Thymus (tissue), 11 donors: ENCODE data around the gene SLC25A41. TPM values are rescaled to one million over a fixed set of nuclear protein-coding genes. Genes with fewer than 3 reads are reported as not detected.

Experiments
- DNase-seq, 9 donors: peaks; one replicate each; pipeline ENCODE4 v3.0.0-alpha.2; 2013; ENCODE audit warnings: low spot score in 9 of 9, low read depth in 6 of 9, missing footprints in 1 of 9
- H3K27ac ChIP-seq, 2 donors: one replicate each; pipeline ENCODE4 v1.5.1; 2013; ENCODE audit warnings: control low read depth in 1 of 2, low read depth in 1 of 2, low read length in 1 of 2, mild to moderate bottlenecking in 1 of 2, moderate library complexity in 1 of 2
- H3K27me3 ChIP-seq, 2 donors: one replicate each; pipeline ENCODE4 v1.5.1; 2013; ENCODE audit warnings: low read length in 1 of 2; ENCODE audit not compliant: control insufficient read depth in 2 of 2, insufficient read depth in 1 of 2
- H3K36me3 ChIP-seq, 2 donors: one replicate each; pipeline ENCODE4 v1.5.1; 2013; ENCODE audit warnings: low read length in 1 of 2, mild to moderate bottlenecking in 1 of 2, moderate library complexity in 1 of 2; ENCODE audit not compliant: control insufficient read depth in 2 of 2, insufficient read depth in 2 of 2
- H3K4me1 ChIP-seq, 2 donors: one replicate each; pipeline ENCODE4 v1.5.1; 2013; ENCODE audit warnings: low read length in 2 of 2; ENCODE audit not compliant: control insufficient read depth in 2 of 2, insufficient read depth in 2 of 2
- H3K4me3 ChIP-seq, 2 donors: one replicate each; pipeline ENCODE4 v1.5.1; 2013; ENCODE audit warnings: low read length in 2 of 2, control low read depth in 1 of 2, mild to moderate bottlenecking in 1 of 2
- H3K9me3 ChIP-seq, 2 donors: one replicate each; pipeline ENCODE4 v1.5.1; 2013; ENCODE audit warnings: low read length in 1 of 2, mild to moderate bottlenecking in 1 of 2; ENCODE audit not compliant: control insufficient read depth in 2 of 2, insufficient read depth in 1 of 2
- WGBS: extraction: QIAGEN DNeasy Blood & Tissue Kit; methylation state at CpG from one replicate; pipeline ENCODE4 v1.1.7; 2013; 5-methylcytosine and 5-hydroxymethylcytosine counted together
- polyA plus RNA-seq: library from polyadenylated mRNA; stranded (reverse); fragments of 200-250 nt; gene quantifications from one replicate; pipeline ENCODE4 v1.2.3, GENCODE V29; 2013
- total RNA-seq: library from RNA; stranded (reverse); fragments of 120-200 nt; gene quantifications from one replicate; pipeline ENCODE4 v1.2.4, GENCODE V29; 2013
- donor health status: healthy.

SLC25A41 gene
- total and polyA plus RNA-seq, 2 donors, result 0.05 to 0.27 TPM

- peak overlapping the region; percentile 40 to 42 for H3K4me3 ChIP-seq
- DNase-seq, result peak in 2 of 9 donors; percentile 21 to 30
Measured at GRCh38 chr19:6425732-6426620, 7.6 kb downstream of the SLC25A41 start.

DNA sequence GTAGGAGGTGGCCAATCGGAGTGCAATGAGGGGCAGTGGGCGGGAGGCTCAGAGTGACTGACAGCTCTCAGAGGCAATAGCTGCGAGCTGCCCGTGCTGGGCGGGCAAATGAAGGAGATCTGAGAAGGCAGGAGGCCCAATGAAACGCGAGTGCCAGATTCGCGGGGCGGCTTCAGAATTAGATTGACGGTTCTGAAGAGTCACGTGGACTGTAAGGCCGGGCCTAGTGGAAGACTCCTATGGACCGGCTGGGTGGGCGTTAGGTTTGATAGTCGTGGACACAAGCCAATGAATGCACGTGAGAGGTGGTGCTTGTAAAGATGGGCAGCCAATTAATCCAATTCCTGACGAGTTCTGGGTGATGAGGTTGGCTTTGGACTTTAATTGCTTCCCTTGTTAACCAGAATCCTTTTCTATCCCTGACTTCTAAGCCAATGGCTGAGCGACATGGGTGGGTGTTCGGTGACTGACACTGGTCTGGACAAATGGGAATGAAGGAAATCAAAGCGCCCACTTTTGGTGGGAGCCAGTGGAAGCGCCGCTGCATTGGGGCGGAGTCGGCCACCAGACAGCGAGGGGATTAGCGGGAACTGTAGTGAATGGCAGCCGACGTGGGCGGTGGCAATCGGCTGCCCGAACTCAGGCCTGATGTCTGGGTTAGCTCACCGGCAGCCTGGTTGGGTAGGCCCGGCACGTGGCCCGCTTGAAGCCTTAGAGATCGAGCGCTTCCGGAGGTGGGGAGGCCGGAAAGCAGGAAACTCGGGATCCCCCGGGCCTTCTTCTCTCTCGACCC lies 8.4 kb downstream of the SLC25A41 start:
- peak overlapping the region; percentile 83 to 90 for H3K27ac ChIP-seq
- H3K36me3 ChIP-seq, result peaks cover 21 to 27% of the 10 kb centered on the region in 2 donors
- H3K9me3 ChIP-seq, result peaks cover 0 to 18% of the 10 kb centered on the region in 2 donors
- peaks cover 0 to 10% of the 10 kb centered on the region in 2 donors for H3K27me3 ChIP-seq
- 5% methylated on average over 43 of the region's 43 CpGs for WGBS
- H3K4me1 ChIP-seq, result peaks cover 14 to 30% of the 10 kb centered on the region in 2 donors
- peak; percentile 99 to 100 (median 99) for DNase-seq
- H3K4me3 ChIP-seq, result peak overlapping the region; percentile 42 to 83

More at GRCh38 chr19:6425732-6426620, 7.6 kb downstream of the SLC25A41 start:
- Histone ChIP-seq H3K27me3 (peaks cover 0 to 13% of the 10 kb centered on the region in 2 donors), H3K27ac (peak overlapping the region; percentile 83 to 90), H3K4me1 (peaks cover 14 to 30% of the 10 kb centered on the region in 2 donors), H3K9me3 (peaks cover 0 to 18% of the 10 kb centered on the region in 2 donors), H3K36me3 (peaks cover 12 to 18% of the 10 kb centered on the region in 2 donors)
- 97% methylated on average over 21 of the region's 21 CpGs for WGBS

GRCh38 chr19:6424195-6424938 lies 9.2 kb downstream of the SLC25A41 start, which contains the start of gene KHSRP:
Gene KHSRP (minus strand): TSS chr19:6424811. CDS start chr19:6424701, 110 bp downstream.
- peaks cover 28 to 34% of the 10 kb centered on the region in 2 donors for H3K36me3 ChIP-seq
- H3K4me3 ChIP-seq, result peak within 1 kb of the TSS; percentile 83
- peak within 1 kb of the TSS; percentile 83 to 90 for H3K27ac ChIP-seq
- peaks cover 0 to 15% of the 10 kb centered on the region in 2 donors for H3K9me3 ChIP-seq
- under 1% methylated on average over 111 of the region's 114 CpGs for WGBS
- DNase-seq, result peak in 4 of 9 donors; percentile 14 to 63 (median 35)
- peaks cover 0 to 2% of the 10 kb centered on the region in 2 donors for H3K27me3 ChIP-seq
- peaks cover 14 to 30% of the 10 kb centered on the region in 2 donors for H3K4me1 ChIP-seq

DNA sequence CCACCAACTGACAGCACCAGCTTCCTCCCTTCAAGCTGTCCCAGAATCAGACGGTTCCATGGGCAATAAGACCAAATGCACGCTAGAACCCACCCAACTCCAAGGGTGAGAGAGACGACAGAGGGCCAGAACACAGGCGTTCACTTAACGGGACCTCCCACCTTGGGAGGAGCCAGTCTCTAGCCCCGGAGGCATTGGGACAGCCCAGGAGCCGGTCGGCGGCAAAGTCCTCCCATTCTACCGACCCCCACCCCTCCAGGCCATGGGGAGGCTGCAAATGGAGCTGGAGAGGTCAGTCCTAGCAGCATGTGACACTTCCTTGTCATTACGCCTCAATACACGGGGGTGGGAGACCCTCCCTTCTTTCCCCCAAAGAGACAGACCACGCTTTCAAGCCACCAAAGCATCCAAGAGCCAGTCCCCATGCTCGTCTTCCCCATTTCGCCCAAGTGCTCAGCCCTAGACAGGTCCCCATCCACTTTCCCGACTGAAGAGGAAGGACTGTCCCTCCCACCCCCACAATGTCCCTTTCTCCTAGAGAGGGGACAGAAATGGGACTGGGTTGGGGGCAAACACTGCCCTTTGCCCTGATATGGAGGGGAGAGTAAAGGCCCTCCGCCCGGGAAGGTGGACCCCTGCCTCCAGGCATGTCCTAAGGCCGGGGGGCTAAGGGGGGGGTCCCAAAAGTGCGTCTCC lies 9.9 kb downstream of the SLC25A41 start:
- Histone ChIP-seq H3K4me3 (peak overlapping the region; percentile 83), H3K4me1 (peaks cover 14 to 30% of the 10 kb centered on the region in 2 donors), H3K9me3 (peaks cover 0 to 13% of the 10 kb centered on the region in 2 donors), H3K27ac (peak overlapping the region; percentile 36 to 56), H3K27me3 (no peaks in the 10 kb centered on the region), H3K36me3 (peaks cover 35 to 42% of the 10 kb centered on the region in 2 donors)
- DNase-seq, result peak in 2 of 9 donors; percentile 18 to 39
- WGBS, result under 1% methylated on average over 20 of the region's 20 CpGs

- Histone ChIP-seq H3K36me3 (peaks cover 58 to 65% of the 10 kb centered on the region in 2 donors), H3K4me3 (no peak overlapping the region)
- 95% methylated on average over 20 of the region's 20 CpGs for WGBS
Measured at GRCh38 chr19:6421075-6422014, 12.2 kb downstream of the SLC25A41 start.

DNA sequence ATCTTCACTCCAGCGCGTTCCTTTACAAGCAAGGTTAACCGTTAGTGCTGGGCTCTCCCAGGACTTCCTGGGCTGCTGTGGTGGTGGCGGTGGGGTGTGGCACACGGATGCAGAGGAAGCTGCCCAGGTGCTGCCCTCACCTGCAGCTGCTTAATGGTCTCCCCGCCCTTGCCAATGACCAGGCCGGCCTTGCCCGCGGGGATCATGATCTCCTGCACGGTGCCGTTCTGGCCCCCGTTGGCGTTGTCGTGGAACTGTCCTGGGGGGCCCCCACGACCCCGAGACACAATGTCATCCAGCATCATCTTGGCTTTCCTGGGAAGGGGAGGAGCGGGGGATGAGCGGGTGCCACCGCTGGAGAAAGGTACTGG lies 15.0 kb downstream of the SLC25A41 start:
- peaks cover 0 to 4% of the 10 kb centered on the region in 2 donors for H3K9me3 ChIP-seq
- no peak overlapping the region for H3K4me3 ChIP-seq
- H3K4me1 ChIP-seq, result peaks cover 7 to 18% of the 10 kb centered on the region in 2 donors
- no peak overlapping the region for H3K27ac ChIP-seq
- no peak for DNase-seq
- no peaks in the 10 kb centered on the region for H3K27me3 ChIP-seq
- H3K36me3 ChIP-seq, result peaks cover 83 to 90% of the 10 kb centered on the region in 2 donors
- 98% methylated on average over 19 of the region's 19 CpGs for WGBS

More at GRCh38 chr19:6421075-6422014, 12.2 kb downstream of the SLC25A41 start:
- Histone ChIP-seq H3K9me3 (peaks cover 0 to 10% of the 10 kb centered on the region in 2 donors), H3K4me1 (peaks cover 14 to 30% of the 10 kb centered on the region in 2 donors), H3K27ac (no peak overlapping the region), H3K27me3 (no peaks in the 10 kb centered on the region)
- DNase-seq, result no peak

- WGBS, result 97% methylated on average over 33 of the region's 33 CpGs
Measured at GRCh38 chr19:6417713-6418561, 15.6 kb downstream of the SLC25A41 start.

More at GRCh38 chr19:6417713-6418561, 15.6 kb downstream of the SLC25A41 start:
- H3K4me3 ChIP-seq, result no peak overlapping the region
- H3K36me3 ChIP-seq, result peaks cover 83 to 90% of the 10 kb centered on the region in 2 donors
- H3K4me1 ChIP-seq, result peaks cover under 1 to 12% of the 10 kb centered on the region in 2 donors
- peaks cover 0 to 4% of the 10 kb centered on the region in 2 donors for H3K9me3 ChIP-seq
- DNase-seq, result no peak
- no peak overlapping the region for H3K27ac ChIP-seq
- no peaks in the 10 kb centered on the region for H3K27me3 ChIP-seq
